Omental fat pad (tissue), 4 donors: ENCODE measurements around the gene ATG2B. TPM values are rescaled to one million over a fixed set of nuclear protein-coding genes. Genes with fewer than 3 reads are reported as not detected.
A peak's percentile ranks its signal among the peaks of the same experiment; 100 is the strongest.

Experiments used
- ATAC-seq: fragments of 150-250 bp; one replicate; pipeline ENCODE4 v1.9.1; 2016; ENCODE audit warnings: mild to moderate bottlenecking, moderate library complexity; ENCODE audit not compliant: low FRiP score
- DNase-seq: peaks from one replicate; pipeline ENCODE4 v3.0.0-alpha.2; 2019; ENCODE audit warnings: low spot score
- CTCF ChIP-seq, 3 donors: fragments of 450-650 bp; IDR thresholded peaks; one replicate each; pipeline ENCODE4 v1.5.1; 2016 to 2017; ENCODE audit warnings: antibody characterized with exemption in 3 of 3, mild to moderate bottlenecking in 3 of 3, moderate library complexity in 2 of 3
- total RNA-seq, 4 donors: library from RNA; depleted of rRNA; stranded (reverse); fragments of >200 nt; gene quantifications; one replicate each; pipeline ENCODE4 v1.1.0, GENCODE V29; 2016

Gene ATG2B
- total RNA-seq, 4 donors from 2014 or later, result 22.9 to 33.1 (median 27.3) TPM

DNA sequence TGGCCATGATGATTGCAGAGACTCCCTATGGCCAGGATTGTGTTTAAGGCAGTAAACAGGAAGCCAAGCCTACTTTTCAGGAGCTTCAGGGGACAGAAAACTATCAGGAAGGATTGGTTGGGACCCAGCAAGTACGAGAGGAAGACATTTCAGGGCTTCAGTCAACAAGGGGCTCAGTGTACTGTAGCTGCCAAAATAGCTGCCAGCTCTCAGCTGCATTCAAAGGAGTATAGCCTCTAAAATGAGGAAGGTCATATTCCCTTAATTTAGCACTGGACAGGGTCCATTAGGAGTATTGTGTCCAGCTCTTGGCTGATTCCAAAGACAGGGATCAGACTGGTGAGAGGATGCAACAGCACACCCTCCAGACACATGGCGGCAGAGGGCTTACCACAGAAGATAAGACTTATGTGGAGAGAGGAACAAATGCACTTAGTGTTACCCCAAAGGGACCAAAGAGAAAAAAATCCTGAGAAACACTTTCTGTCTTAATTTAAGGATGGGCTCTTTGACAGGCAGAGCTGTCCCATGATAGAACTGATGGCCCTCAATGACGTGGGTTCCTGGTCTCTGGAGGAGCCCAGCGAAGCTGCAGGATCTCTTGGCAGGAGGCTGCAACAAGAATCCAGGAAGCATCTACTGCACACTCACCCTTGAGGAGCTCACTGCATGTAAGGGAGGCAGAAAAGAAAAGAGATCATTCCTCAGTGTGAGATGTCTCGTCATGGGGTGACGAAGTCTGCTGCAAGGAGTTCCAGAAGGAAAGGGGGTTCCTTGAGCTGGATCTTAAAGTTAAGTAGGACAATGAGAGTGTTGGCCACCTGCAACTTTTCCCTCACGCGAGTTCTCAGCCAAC is 92.3 kb downstream of the ATG2B start:
- DNase-seq (no peak), ATAC-seq (no peak)
- no peak for TF ChIP-seq CTCF (IDR thresholded peaks at IDR 0.05)

GRCh38 chr14:96269359-96269710 is 93.8 kb downstream of the ATG2B start:
- DNase-seq, result no peak

DNA sequence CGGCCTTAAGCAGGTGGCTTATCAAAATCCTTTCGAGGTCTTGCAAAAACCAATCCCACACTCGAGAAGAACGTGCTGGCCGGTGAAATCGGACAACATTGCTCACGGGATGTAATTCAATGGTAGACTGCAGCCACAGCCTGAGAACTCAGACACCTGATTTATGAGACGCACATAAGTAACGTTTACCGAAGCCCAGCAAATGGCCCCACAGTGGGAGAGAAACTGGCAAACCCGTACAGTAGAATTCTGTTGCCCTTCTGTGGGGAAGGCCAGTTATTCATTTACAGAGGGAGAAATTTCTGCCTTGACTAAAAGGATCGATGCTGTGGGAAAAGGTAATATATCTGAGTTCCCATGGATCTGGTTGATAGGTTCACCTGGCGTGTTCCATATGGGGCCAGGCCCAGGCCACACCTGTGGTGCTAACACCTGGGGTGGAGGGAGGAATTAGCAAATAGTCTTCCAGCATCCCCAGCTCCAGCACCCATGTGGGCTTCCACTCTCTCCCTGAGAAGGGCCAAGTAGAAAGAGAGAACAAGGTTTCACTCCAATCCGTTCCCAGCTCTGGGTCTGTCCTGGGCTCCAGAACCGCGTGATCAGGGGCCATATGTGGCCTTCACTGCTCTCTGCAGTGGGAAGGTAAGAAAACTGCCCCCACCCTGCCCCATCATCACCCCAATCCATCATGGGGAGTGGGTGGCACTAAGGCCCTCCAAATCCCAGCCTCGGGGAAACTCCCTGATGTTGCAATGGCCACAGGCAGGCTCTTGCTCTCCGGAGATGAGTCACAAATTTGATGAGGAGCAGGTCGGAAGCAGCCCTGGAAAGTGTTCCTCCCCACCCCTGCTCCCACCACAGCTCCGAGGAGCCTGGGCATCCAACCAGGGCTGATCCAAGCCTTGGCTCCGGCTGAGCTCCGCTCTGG is 94.4 kb downstream of the ATG2B start:
- ATAC-seq (peak; percentile 91), DNase-seq (peak; percentile 63)
- no peak for TF ChIP-seq CTCF (IDR thresholded peaks at IDR 0.05)

More at GRCh38 chr14:96269359-96269710, 93.8 kb downstream of the ATG2B start:
- ATAC-seq, result peak; percentile 67
- no peak for TF ChIP-seq CTCF (IDR thresholded peaks at IDR 0.05)

- TF ChIP-seq CTCF (IDR thresholded peaks at IDR 0.05), result no peak
- DNase-seq (no peak), ATAC-seq (no peak)
Observed at GRCh38 chr14:96267916-96268315, 95.2 kb downstream of the ATG2B start.

DNA sequence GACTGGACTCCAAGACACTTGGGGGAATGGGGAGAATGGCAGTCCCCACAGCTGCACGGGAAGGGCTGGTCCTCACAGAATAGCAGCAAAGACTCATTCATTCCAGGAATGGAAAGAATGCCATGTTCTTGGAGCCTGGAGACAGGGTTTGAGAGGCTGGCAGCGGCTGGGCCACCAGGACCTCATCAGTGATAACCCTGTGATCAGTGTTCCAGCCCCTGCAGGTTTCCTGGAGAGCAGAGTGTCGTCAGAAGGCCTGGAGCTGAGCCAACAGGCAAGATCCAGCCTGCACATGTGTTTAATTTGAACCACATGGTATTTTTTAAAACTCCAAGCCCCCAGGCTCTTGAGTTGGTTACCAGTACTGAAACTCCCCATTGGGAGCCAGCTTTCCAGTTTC is 95.8 kb downstream of the ATG2B start:
- no peak for ATAC-seq
- TF ChIP-seq CTCF (IDR thresholded peaks at IDR 0.05), result no peak
- DNase-seq, result no peak

- no peak for TF ChIP-seq CTCF (IDR thresholded peaks at IDR 0.05)
- ATAC-seq (no peak), DNase-seq (no peak)
Observed at GRCh38 chr14:96265383-96266095, 97.6 kb downstream of the ATG2B start.
